Cardiac muscle cell (in vitro differentiated cells and primary cell): ENCODE measurements around the gene FXYD4. TPM values are rescaled to one million over a fixed set of nuclear protein-coding genes. Genes with fewer than 3 reads are reported as not detected.
A peak's percentile ranks its signal among the peaks of the same experiment; 100 is the strongest.

ENCODE experiments used
- DNase-seq, 2 donors: peaks; one replicate each; pipeline versions ENCODE4 v3.0.0 to v3.0.0-alpha.2; 2010 to 2017; ENCODE audit warnings: low read depth in 1 of 2, low spot score in 1 of 2
- H3K27ac ChIP-seq: fragments of 200-600 bp; sonication (generic); 2 replicates; pipeline ENCODE4 v1.5.1; 2016
- H3K27me3 ChIP-seq: fragments of 200-600 bp; sonication (generic); 2 replicates; pipeline ENCODE4 v1.6.0; 2016; ENCODE audit warnings: control low read depth
- H3K36me3 ChIP-seq: fragments of 200-600 bp; sonication (generic); 2 replicates; pipeline ENCODE4 v1.5.1; 2016; ENCODE audit warnings: control low read depth
- H3K4me1 ChIP-seq: fragments of 200-600 bp; sonication (generic); 2 replicates; pipeline ENCODE4 v1.8.1; 2017; ENCODE audit warnings: low read depth, mild to moderate bottlenecking, mixed run types
- H3K4me3 ChIP-seq: fragments of 200-600 bp; sonication (generic); 2 replicates; pipeline ENCODE4 v1.5.1; 2016; ENCODE audit warnings: mild to moderate bottlenecking
- H3K9me3 ChIP-seq: fragments of 200-600 bp; sonication (generic); 2 replicates; pipeline ENCODE4 v1.5.1; 2017; ENCODE audit warnings: low read depth, mild to moderate bottlenecking, control low read depth
- CTCF ChIP-seq: IDR thresholded peaks from 2 replicates; pipeline ENCODE4 v1.5.1; 2012; ENCODE audit warnings: low read depth, mild to moderate bottlenecking, low read length
- polyA plus RNA-seq: library from polyadenylated mRNA; unstranded; fragments of >200 nt; fragmentation: Nextera tagmentation; extraction: Ambion mirVana; gene quantifications from 2 replicates; pipeline ENCODE4 v1.2.1, GENCODE V29; 2016
- total RNA-seq: library from RNA; depleted of rRNA; stranded (reverse); fragments of >200 nt; gene quantifications from 2 replicates; pipeline ENCODE4 v1.2.3, GENCODE V29; 2016

The FXYD4 gene
- total and polyA plus RNA-seq, 2 experiments from 2014 or later, result not detected

DNA sequence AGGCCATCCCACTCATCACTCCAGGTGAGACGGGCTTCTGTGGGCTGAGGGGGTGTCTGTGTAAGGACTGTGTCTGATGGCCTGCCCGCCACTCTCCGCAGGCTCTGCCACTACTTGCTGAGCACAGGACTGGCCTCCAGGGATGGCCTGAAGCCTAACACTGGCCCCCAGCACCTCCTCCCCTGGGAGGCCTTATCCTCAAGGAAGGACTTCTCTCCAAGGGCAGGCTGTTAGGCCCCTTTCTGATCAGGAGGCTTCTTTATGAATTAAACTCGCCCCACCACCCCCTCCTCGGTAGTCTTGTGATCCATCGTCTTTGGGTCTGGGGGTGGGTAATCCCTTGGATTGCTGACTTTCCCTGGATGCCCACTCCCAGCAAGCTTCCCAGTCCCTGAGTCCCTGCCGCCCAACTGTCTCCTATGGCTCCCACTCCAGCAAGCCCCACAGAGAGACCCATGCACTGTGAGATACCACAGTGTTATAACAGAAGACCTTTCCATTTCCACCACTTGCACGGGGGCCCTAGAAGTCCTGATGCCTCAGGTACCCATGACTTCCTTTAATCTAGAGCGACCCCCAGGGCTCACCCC lies 4.7 kb downstream of the FXYD4 start:
- DNase-seq, result no peak
- Histone ChIP-seq H3K9me3 (no peaks in the 10 kb centered on the region), H3K4me3 (no peak overlapping the region), H3K27me3 (no peaks in the 10 kb centered on the region), H3K4me1 (peaks cover 11% of the 10 kb centered on the region), H3K27ac (no peak overlapping the region), H3K36me3 (no peaks in the 10 kb centered on the region)
- no peak for TF ChIP-seq CTCF

DNA sequence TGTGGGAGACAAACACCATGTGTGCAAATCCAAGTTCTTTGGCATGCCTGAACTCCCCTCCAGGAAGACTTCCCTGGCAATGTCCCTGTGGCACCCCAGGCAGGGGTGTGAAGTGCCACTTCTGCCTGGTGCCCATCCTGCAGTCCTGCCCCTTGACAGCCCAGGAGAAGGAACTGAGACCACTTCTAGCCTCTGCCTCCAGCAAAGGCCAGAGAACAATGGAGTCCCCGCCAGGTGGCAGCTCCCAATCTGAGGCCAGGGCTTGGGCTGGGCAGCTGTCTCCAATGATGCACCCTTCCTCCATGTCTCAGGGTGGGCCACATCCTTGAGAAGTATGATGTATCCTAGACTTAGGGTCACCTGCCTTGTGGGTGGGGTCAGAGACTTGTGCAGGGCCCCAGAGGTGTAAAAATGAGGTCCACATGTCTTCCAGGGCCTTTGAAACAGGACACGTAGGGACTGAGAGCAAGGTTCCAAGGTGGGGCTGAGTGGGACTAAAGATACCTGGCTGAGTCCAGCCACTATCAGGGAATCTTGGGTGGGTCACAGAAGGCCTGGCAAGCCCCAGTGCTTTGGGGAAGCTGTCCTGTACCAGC lies 5.5 kb downstream of the FXYD4 start:
- Histone ChIP-seq H3K27me3 (no peaks in the 10 kb centered on the region), H3K36me3 (no peaks in the 10 kb centered on the region), H3K4me3 (no peak overlapping the region), H3K27ac (no peak overlapping the region), H3K4me1 (peaks cover 11% of the 10 kb centered on the region), H3K9me3 (no peaks in the 10 kb centered on the region)
- no peak for DNase-seq
- no peak for TF ChIP-seq CTCF

- H3K27ac ChIP-seq, result no peak overlapping the region
- H3K4me3 ChIP-seq, result no peak overlapping the region
- no peak for DNase-seq
- TF ChIP-seq CTCF, result peak; percentile 5
- peaks cover 11% of the 10 kb centered on the region for H3K4me1 ChIP-seq
- H3K27me3 ChIP-seq, result no peaks in the 10 kb centered on the region
- no peaks in the 10 kb centered on the region for H3K9me3 ChIP-seq
- no peaks in the 10 kb centered on the region for H3K36me3 ChIP-seq
Measured at GRCh38 chr10:43377424-43377883, 6.0 kb downstream of the FXYD4 start.

DNA sequence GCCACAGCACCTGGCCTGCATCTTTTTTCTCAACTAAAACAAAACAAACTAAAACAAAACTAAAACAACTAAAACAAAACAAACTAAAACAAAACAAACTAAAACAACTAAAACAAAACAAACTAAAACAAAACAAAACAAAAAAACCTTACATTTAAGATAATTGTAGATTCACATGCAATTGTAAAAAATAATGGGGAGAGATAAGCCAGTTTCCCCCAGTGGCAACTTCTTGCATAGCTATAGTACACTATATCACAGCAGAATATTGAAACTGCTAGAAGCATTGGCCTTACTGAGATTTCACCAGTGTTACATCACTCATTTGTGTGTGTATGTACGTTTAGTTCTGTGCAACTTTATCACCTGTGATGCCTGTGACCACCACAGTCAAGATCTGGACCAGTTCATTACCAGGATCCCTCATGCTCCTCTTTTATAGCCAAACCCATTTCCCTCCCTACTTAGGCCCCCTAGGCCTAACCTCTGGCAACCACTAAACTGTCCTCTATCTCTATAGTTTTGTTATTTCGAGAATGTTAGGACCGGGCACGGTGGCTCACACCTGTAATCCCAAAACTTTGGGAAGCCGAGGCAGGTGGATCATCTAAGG lies 9.3 kb downstream of the FXYD4 start:
- peaks cover 5% of the 10 kb centered on the region for H3K4me1 ChIP-seq
- H3K36me3 ChIP-seq, result peaks cover under 1% of the 10 kb centered on the region
- peak in 1 of 2 donors; percentile 58 for DNase-seq
- H3K27me3 ChIP-seq, result no peaks in the 10 kb centered on the region
- H3K27ac ChIP-seq, result no peak overlapping the region
- no peak overlapping the region for H3K4me3 ChIP-seq
- peak; percentile 15 for TF ChIP-seq CTCF
- H3K9me3 ChIP-seq, result no peaks in the 10 kb centered on the region

- Histone ChIP-seq H3K4me3 (no peak overlapping the region), H3K27ac (peak overlapping the region; percentile 6), H3K36me3 (peaks cover 27% of the 10 kb centered on the region), H3K27me3 (no peaks in the 10 kb centered on the region), H3K9me3 (no peaks in the 10 kb centered on the region), H3K4me1 (no peaks in the 10 kb centered on the region)
- DNase-seq, result peak in 1 of 2 donors; percentile 36
- no peak for TF ChIP-seq CTCF
Measured at GRCh38 chr10:43383204-43383971, 12.0 kb downstream of the FXYD4 start.
